PFSK-1 (cell line): ENCODE measurements around the gene VGLL4.

Experiments used
- POLR2AphosphoS5 ChIP-seq: IDR thresholded peaks from 2 replicates; pipeline ENCODE4 v1.6.1; 2012; ENCODE audit warnings: low read depth, mild to moderate bottlenecking, control low read depth, low read length, moderate library complexity
- SIN3A ChIP-seq: IDR thresholded peaks from 2 replicates; pipeline ENCODE4 v1.6.1; 2012; ENCODE audit warnings: mild to moderate bottlenecking, low read length, moderate library complexity, borderline replicate concordance; ENCODE audit not compliant: insufficient read depth
- TAF1 ChIP-seq: IDR thresholded peaks from 2 replicates; pipeline ENCODE4 v1.6.1; 2012; ENCODE audit warnings: low read length, control low read depth, borderline replicate concordance; ENCODE audit not compliant: insufficient read depth

- TF ChIP-seq SIN3A (no peak), POLR2AphosphoS5 (no peak), TAF1 (no peak)
Measured at GRCh38 chr3:11602886-11603527, 40.7 kb downstream of the VGLL4 start.
